NCI-H82 (cell line): ENCODE measurements around the gene TEX28.
A peak's percentile ranks its signal among the peaks of the same experiment; 100 is the strongest.
"Not testable (repeated sequence)": the region's sequence is repeated elsewhere in the genome, so short reads cannot be mapped to it uniquely, and the experiment has no call there.

ENCODE experiments used
- DNase-seq: peaks from one replicate; lab custom pipeline; 2025; lab: John Stamatoyannopoulos, UW

Gene TEX28

GRCh38 chrX:154310616-154311536 lies 16.0 kb upstream of the TEX28 start:
- peak; percentile 9 for DNase-seq

- DNase-seq = no peak
These were observed 14.3 kb upstream of the TEX28 start for GRCh38 chrX:154309041-154309775.

DNA sequence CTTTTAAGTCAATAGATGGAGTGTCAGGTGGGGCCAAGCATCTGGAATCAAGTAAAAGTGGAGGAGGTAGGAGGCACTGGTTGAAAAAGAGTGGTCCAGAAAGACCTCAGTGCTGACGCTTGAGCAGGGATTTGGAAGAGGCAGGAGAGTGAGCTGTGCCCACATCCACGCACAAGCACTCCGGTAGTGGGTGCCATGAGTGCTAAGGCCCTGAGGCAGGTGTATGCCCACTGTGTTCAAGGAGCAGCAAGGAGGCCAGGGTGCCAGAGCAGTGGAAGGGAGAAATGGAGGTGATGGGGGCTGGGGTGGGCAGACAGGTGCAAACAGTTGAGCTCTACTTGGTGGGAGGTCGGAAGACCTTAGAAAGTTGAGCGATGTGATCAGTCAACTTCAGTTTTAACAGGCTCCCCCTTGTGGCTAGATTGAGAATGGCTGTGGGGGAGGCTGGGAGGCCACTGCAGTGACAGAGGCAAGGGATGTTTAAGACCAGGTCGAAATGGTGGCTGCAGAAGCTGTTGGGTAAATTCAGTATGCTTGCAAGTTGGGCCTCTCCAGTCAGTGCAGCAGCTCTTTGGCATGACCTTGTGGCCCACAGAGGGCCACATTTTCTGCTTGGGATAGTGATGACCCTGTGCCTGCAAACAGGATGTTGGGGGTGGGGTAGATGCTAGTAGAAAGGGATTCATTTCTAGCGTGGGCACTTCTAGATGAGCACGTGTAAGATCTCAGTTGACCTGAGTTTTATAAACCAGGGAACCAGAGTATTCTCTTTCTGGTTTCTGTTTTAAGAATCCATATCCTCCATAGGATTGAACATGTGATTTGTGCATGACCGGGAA lies 13.4 kb upstream of the TEX28 start:
- peak; percentile 76 for DNase-seq

DNA sequence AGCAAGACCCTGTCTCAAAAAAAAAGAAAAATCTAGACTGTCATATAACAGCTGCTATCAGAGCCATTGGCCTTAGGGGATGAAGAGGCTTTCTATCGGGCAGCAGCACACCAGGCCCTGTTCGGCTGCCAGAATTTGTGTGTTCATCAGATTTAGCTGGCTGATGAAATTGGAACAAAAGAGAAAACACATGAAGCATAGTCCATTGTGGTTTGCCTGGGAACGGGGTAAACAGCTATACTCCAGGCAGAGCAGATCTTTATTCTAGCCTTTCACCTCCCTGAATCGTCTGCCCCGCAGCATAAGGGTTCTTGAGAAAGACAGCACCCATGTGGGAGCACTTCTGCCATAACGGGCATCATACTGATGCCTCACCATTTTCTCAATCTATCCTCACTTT lies 12.3 kb upstream of the TEX28 start:
- no peak for DNase-seq

GRCh38 chrX:154305541-154306205 lies 10.7 kb upstream of the TEX28 start:
- no peak for DNase-seq

- no peak for DNase-seq
These were observed 9.9 kb upstream of the TEX28 start for GRCh38 chrX:154304846-154305245.

GRCh38 chrX:154303476-154303875 lies 8.6 kb upstream of the TEX28 start:
- DNase-seq = no peak

GRCh38 chrX:154302998-154303397 lies 8.1 kb upstream of the TEX28 start:
- DNase-seq = not testable (repeated sequence)

DNA sequence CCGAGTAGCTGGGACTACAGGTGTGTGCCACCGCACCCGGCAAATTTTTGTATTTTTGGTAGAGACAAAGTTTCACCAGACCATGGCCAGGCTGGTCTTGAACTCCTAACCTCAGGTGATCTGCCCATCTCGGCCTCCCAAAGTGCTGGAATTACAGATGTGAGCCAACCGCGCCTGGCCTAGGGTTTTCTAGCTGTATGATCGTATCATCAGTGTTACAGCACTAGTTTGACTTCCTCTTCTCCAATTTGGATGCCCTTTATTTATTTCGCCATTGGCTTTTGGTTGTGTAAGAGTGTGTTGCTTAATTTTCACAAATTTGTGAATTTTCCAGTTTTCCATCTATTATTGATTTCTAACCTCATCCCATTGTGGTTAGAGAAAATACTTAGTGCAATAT lies 5.9 kb upstream of the TEX28 start:
- no peak for DNase-seq

- no peak for DNase-seq
These were observed 3.4 kb upstream of the TEX28 start for GRCh38 chrX:154298312-154298711.

DNA sequence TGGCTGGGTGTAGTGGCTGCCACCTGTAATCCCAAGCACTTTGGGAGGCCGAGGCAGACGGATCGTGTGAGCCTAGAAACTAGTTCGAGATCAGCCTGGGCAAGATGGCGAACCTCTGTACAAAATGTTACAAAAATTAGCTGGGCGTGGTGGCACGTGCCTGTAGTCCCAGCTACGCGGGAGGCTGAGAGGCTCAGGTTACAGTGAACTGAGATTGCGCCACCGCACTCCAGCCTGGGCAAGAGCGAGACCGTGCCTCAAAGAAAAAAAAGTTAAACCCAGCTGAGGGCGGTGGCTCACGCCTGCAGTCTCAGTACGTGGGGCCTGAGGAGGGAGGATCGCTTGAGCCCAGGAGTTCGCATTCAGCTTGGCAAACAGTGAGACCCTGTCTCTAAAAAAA lies 1.8 kb upstream of the TEX28 start:
- no peak for DNase-seq

GRCh38 chrX:154295664-154296310 lies 863 bp upstream of the TEX28 start, which contains the start of gene TKTL1:
TSS of gene TKTL1 (plus strand) at chrX:154295795. CDS start at chrX:154295860, 65 bp downstream.
- DNase-seq = no peak

GRCh38 chrX:154286406-154286805 lies 8.5 kb downstream of the TEX28 start:
- not testable (repeated sequence) for DNase-seq

- DNase-seq = not testable (repeated sequence)
These were observed 10.2 kb downstream of the TEX28 start for GRCh38 chrX:154284489-154285338.

DNA sequence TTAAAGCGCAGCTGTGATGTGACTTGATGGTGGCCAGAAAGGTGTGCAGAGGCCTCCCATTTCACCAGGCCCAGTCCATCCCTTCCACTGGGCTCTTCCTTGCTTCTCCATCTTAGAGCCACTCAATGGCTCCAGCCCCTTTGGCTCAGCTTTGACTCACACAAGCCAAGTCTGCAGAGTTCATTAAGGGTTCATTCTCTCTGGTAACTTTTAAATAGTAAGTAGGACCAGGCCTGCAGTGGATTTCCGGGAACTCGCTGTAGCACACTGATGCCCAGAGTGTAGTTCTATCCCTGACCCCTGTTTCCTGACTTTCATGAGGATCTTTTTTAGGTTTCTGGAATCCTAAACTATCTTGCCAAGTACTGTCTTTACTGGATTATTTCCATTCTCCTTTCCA lies 25.7 kb downstream of the TEX28 start:
- not testable (repeated sequence) for DNase-seq

DNA sequence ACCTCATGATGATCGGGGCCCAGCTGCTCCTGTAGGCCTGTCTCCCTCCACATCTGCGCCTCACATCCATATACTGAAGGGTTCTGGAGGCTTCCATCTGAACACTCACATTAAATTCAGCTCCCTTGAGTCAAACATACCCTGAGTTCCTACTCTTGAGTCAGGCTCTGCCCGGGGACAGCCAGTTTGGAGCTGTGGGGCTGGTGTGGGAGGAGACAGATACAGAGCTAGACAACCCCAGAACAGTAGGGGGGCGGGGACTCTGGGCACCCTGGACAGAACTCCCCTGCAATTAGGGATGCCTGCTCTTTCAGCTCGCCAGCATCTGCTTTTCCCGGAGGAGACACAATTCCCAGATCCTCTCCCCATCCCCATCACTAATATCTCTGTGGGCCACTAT lies 31.9 kb downstream of the TEX28 start:
- DNase-seq = not testable (repeated sequence)

- not testable (repeated sequence) for DNase-seq
These were observed 36.2 kb downstream of the TEX28 start for GRCh38 chrX:154258711-154259110.

GRCh38 chrX:154257282-154257681 lies 37.6 kb downstream of the TEX28 start, which contains the start of gene OPN1MW3:
TSS of gene OPN1MW3 (plus strand) at chrX:154257582. CDS start at chrX:154257620, 38 bp downstream.
- DNase-seq = not testable (repeated sequence)

DNA sequence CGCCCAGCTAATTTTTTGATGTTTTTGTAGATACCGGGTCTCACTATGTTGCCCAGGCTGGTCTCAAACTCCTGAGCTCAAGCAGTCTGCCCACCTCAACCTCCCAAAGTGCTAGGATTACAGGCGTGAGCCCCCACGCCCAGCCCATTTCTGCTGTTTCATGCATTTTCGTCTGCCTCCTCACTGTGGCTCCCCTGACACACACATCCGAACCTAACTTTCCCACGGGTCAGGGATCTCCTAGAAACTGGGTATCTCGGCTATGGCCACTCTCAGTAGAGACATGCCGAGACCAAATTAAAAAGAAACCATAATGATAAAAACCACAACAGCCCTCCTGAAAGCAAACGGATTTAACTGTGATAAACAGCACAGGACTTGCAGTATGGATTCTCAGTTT lies 46.8 kb downstream of the TEX28 start:
- not testable (repeated sequence) for DNase-seq
